ENCODE measurements around the gene GLI3.

The GLI3 gene

GRCh38 chr7:42022791-42023190 is 214.2 kb downstream of the GLI3 start:
- no peak for DNase-seq

GRCh38 chr7:42022056-42022455 is 215.0 kb downstream of the GLI3 start:
- DNase-seq, result no peak

GRCh38 chr7:42021631-42022030 is 215.4 kb downstream of the GLI3 start:
- no peak for DNase-seq

- DNase-seq, result no peak
Measured at GRCh38 chr7:42020061-42020460, 216.9 kb downstream of the GLI3 start.

- no peak for DNase-seq
Measured at GRCh38 chr7:42017349-42017986, 219.5 kb downstream of the GLI3 start.

GRCh38 chr7:42016517-42016916 is 220.5 kb downstream of the GLI3 start:
- DNase-seq, result no peak

GRCh38 chr7:42014625-42015618 is 222.1 kb downstream of the GLI3 start:
- DNase-seq, result no peak

- no peak for DNase-seq
Measured at GRCh38 chr7:42012786-42013360, 224.1 kb downstream of the GLI3 start.

- no peak for DNase-seq
Measured at GRCh38 chr7:42012313-42012712, 224.7 kb downstream of the GLI3 start.

GRCh38 chr7:42011846-42012245 is 225.2 kb downstream of the GLI3 start:
- DNase-seq, result no peak

- DNase-seq, result no peak
Measured at GRCh38 chr7:42010751-42011150, 226.3 kb downstream of the GLI3 start.

GRCh38 chr7:42006801-42007513 is 230.1 kb downstream of the GLI3 start:
- DNase-seq, result no peak

- DNase-seq, result no peak
Measured at GRCh38 chr7:42002654-42003053, 234.4 kb downstream of the GLI3 start.

GRCh38 chr7:41999736-42000283 is 237.2 kb downstream of the GLI3 start:
- no peak for DNase-seq

GRCh38 chr7:41998041-41998440 is 239.0 kb downstream of the GLI3 start:
- no peak for DNase-seq

- no peak for DNase-seq
Measured at GRCh38 chr7:41997151-41997550, 239.9 kb downstream of the GLI3 start.

- no peak for DNase-seq
Measured at GRCh38 chr7:41996381-41997035, 240.5 kb downstream of the GLI3 start.

GRCh38 chr7:41995632-41996271 is 241.3 kb downstream of the GLI3 start:
- DNase-seq, result no peak

- no peak for DNase-seq
Measured at GRCh38 chr7:41994746-41995110, 242.3 kb downstream of the GLI3 start.

GRCh38 chr7:41994036-41994745 is 242.8 kb downstream of the GLI3 start:
- no peak for DNase-seq
